ENCODE data around the gene CCDC88C.

DNA sequence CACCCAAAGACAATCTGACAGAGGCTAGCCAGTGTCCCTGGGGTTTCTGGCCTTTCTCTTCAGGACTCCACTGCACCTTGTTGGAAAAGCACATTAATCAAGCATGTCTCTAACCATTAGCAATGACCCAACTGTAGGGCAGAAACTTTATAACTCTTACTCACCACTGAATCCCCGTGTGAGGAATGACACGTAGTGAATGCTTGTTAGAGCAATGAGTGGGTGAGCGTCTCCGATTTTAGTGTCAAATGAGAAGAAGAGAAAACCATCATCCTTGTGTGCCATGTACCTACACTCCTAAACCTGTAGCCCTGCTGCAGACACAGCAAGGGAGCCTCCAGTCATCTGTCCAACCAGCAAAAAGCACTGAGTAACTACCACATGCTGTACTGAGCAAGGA, 116.7 kb downstream of the CCDC88C start:
- no peak for TF ChIP-seq SMC3 (IDR thresholded peaks at IDR 0.05)
- TF ChIP-seq CTCF (IDR thresholded peaks at IDR 0.05), result no peak
- no peak for TF ChIP-seq TP53 (CRISPR knock-in tag; IDR thresholded peaks at IDR 0.05)
- no peak for TF ChIP-seq POLR2A (IDR thresholded peaks at IDR 0.05; ENCODE audit: low read length)
- no peak for TF ChIP-seq FOSB (CRISPR knock-in tag; IDR thresholded peaks at IDR 0.05)
- no peak for TF ChIP-seq PHF8 (IDR thresholded peaks at IDR 0.05; ENCODE audit: borderline replicate concordance, low read depth)
- no peak for TF ChIP-seq CBX8 (IDR thresholded peaks at IDR 0.05)

Data from A549 (cell line).